ENCODE data around the gene CDK14. TPM values are rescaled to one million over a fixed set of nuclear protein-coding genes. Genes with fewer than 3 reads are reported as not detected.
A peak's percentile ranks its signal among the peaks of the same experiment; 100 is the strongest.

The CDK14 gene
- total RNA-seq, 1 donor from 2014 or later: 6.4 TPM

- no peak for DNase-seq (ENCODE audit: low read depth)
- no peak for TF ChIP-seq CTCF (conservative IDR thresholded peaks at IDR 0.05; ENCODE audit: low read depth, low read length)
- H3K4me3 ChIP-seq (ENCODE audit: low read depth, low read length): no peak overlapping the region
These were observed 483.4 kb downstream of the CDK14 start for GRCh38 chr7:91079487-91079886.

- no peak overlapping the region for H3K4me3 ChIP-seq (ENCODE audit: low read depth, low read length)
- TF ChIP-seq CTCF (conservative IDR thresholded peaks at IDR 0.05; ENCODE audit: low read depth, low read length): no peak
- DNase-seq (ENCODE audit: low read depth): no peak
These were observed 484.2 kb downstream of the CDK14 start for GRCh38 chr7:91080351-91080750.

- no peak for DNase-seq (ENCODE audit: low read depth)
- no peak for TF ChIP-seq CTCF (conservative IDR thresholded peaks at IDR 0.05; ENCODE audit: low read depth, low read length)
- H3K4me3 ChIP-seq (ENCODE audit: low read depth, low read length): no peak overlapping the region
These were observed 485.9 kb downstream of the CDK14 start for GRCh38 chr7:91082038-91082437.

- no peak for DNase-seq (ENCODE audit: low read depth)
- peak; percentile 63 for TF ChIP-seq CTCF (conservative IDR thresholded peaks at IDR 0.05; ENCODE audit: low read depth, low read length)
- no peak overlapping the region for H3K4me3 ChIP-seq (ENCODE audit: low read depth, low read length)
These were observed 486.9 kb downstream of the CDK14 start for GRCh38 chr7:91082852-91083495.

- no peak for DNase-seq (ENCODE audit: low read depth)
- peak; percentile 19 for TF ChIP-seq CTCF (conservative IDR thresholded peaks at IDR 0.05; ENCODE audit: low read depth, low read length)
- no peak overlapping the region for H3K4me3 ChIP-seq (ENCODE audit: low read depth, low read length)
These were observed 487.9 kb downstream of the CDK14 start for GRCh38 chr7:91083855-91084644.

GRCh38 chr7:91085175-91085574 lies 489.1 kb downstream of the CDK14 start:
- no peak overlapping the region for H3K4me3 ChIP-seq (ENCODE audit: low read depth, low read length)
- no peak for DNase-seq (ENCODE audit: low read depth)
- no peak for TF ChIP-seq CTCF (conservative IDR thresholded peaks at IDR 0.05; ENCODE audit: low read depth, low read length)
